Stimulated activated CD8-positive, alpha-beta memory T cell treated with anti-CD3 and anti-CD28 coated beads, Interleukin-7, amount 100 ng/mL, for 1 hour (primary cell): ENCODE data around the gene THOC2.

Experiments
- DNase-seq, 2 donors: peaks; one replicate each; pipeline ENCODE4 v3.0.0-alpha.2; 2020; ENCODE audit warnings: low read depth in 2 of 2

Gene THOC2

GRCh38 chrX:123570011-123570590 is 162.8 kb downstream of the THOC2 start:
- no peak for DNase-seq

GRCh38 chrX:123563167-123563566 is 169.7 kb downstream of the THOC2 start:
- no peak for DNase-seq

DNA sequence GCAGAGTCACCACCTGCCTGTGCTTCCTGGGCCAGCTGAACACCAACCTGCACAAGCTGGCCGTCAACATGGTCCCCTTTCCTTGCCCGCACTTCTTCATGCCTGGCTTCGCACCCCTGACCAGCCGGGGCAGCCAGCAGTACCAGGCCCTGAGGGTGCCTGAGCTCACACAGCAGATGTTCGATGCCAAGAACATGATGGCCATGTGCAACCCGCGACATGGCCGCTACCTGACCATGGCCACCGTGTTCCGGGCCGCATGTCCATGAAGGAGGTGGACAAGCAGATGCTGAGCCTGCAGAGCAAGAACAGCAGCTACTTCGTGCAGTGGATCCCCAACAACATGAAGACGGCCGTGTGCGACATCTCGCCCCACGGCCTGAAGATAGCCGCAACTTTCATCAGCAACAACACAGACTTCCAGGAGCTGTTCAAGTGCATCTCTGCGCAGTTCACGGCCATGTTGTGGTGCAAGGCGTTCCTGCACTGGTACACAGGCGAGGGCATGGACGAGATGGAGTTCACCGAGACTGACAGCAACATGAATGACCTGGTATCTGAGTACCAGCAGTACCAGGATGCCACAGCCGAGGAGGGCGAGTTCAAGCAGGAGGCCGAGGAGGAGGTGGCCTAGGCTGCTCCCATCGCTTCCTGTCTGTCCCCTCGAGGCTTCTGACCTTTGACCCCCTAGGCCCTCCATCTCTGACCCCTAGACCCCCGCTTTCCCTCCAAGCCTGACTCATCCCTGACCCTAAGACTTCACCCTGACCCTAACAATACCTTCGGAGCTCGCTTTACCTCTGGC is 170.3 kb downstream of the THOC2 start:
- DNase-seq, result no peak

GRCh38 chrX:123561439-123562215 is 171.2 kb downstream of the THOC2 start:
- no peak for DNase-seq

- no peak for DNase-seq
These were observed 182.0 kb downstream of the THOC2 start for GRCh38 chrX:123550829-123551228.
